ENCODE results near the gene RNU1-2.
A peak's percentile ranks its signal among the peaks of the same experiment; 100 is the strongest.
"Not testable (repeated sequence)": the region's sequence is repeated elsewhere in the genome, so short reads cannot be mapped to it uniquely, and the experiment has no call there.

Gene RNU1-2

GRCh38 chr1:16895598-16896315 is at the start of gene RNU1-2:
TSS of gene RNU1-2 (plus strand) at chr1:16895980.
- DNase-seq: peak; percentile 61 to 81 (median 76)

GRCh38 chr1:16856201-16856600 is 39.6 kb upstream of the RNU1-2 start:
- DNase-seq: not testable (repeated sequence)

GRCh38 chr1:16859167-16860041 is 36.4 kb upstream of the RNU1-2 start:
- DNase-seq: not testable (repeated sequence)

GRCh38 chr1:16860048-16860447 is 35.7 kb upstream of the RNU1-2 start:
- not testable (repeated sequence) for DNase-seq

- not testable (repeated sequence) for DNase-seq
Measured at GRCh38 chr1:16861832-16862245, 33.9 kb upstream of the RNU1-2 start.

GRCh38 chr1:16862415-16862814 is 33.4 kb upstream of the RNU1-2 start:
- not testable (repeated sequence) for DNase-seq

- not testable (repeated sequence) for DNase-seq
Measured at GRCh38 chr1:16863024-16863423, 32.8 kb upstream of the RNU1-2 start.

- DNase-seq: not testable (repeated sequence)
Measured at GRCh38 chr1:16866926-16867707, 28.7 kb upstream of the RNU1-2 start.

- not testable (repeated sequence) for DNase-seq
Measured at GRCh38 chr1:16868787-16869186, 27.0 kb upstream of the RNU1-2 start.

GRCh38 chr1:16869996-16870395 is 25.8 kb upstream of the RNU1-2 start:
- not testable (repeated sequence) for DNase-seq

GRCh38 chr1:16871171-16871570 is 24.6 kb upstream of the RNU1-2 start:
- DNase-seq: not testable (repeated sequence)

GRCh38 chr1:16872152-16873075 is 23.4 kb upstream of the RNU1-2 start:
- peak in 3 of 4 experiments; percentile 15 to 19 (median 17) for DNase-seq

- peak in 2 of 4 experiments; percentile 20 to 65 for DNase-seq
Measured at GRCh38 chr1:16873076-16873879, 22.5 kb upstream of the RNU1-2 start.

GRCh38 chr1:16874968-16875765 is 20.6 kb upstream of the RNU1-2 start:
- DNase-seq: not testable (repeated sequence)

- not testable (repeated sequence) for DNase-seq
Measured at GRCh38 chr1:16881742-16882141, 14.0 kb upstream of the RNU1-2 start.

- DNase-seq: no peak
Measured at GRCh38 chr1:16882986-16883385, 12.8 kb upstream of the RNU1-2 start.

- not testable (repeated sequence) for DNase-seq
Measured at GRCh38 chr1:16884487-16884886, 11.3 kb upstream of the RNU1-2 start.

- DNase-seq: no peak
Measured at GRCh38 chr1:16886860-16887605, 8.7 kb upstream of the RNU1-2 start.

All from activated naive CD4-positive, alpha-beta T cell (primary cell).